Activated CD4-positive, alpha-beta T cell treated with anti-CD3 and anti-CD28 coated beads for 36 hours (primary cell): Measurements from ENCODE around the gene CLTC. TPM values are rescaled to one million over a fixed set of nuclear protein-coding genes. Genes with fewer than 3 reads are reported as not detected.
A peak's percentile ranks its signal among the peaks of the same experiment; 100 is the strongest.

Source experiments
- ATAC-seq: fragments of 200-7000 bp; cut with Tn5 transposase; one replicate; pipeline ENCODE4 v1.10.0; 2021; ENCODE audit warnings: mild to moderate bottlenecking, moderate library complexity
- CTCF ChIA-PET: fragments of 350-600 bp; sonication (Branson Sonifier 250); formaldehyde crosslinking; loops from one replicate; lab custom pipeline; 2021; ENCODE audit warnings: antibody characterized with exemption; lab: Charles Lee
- POLR2A ChIA-PET: fragments of 350-600 bp; sonication (Branson Sonifier 250); formaldehyde crosslinking; loops from one replicate; lab custom pipeline; 2021; ENCODE audit warnings: antibody characterized with exemption, inconsistent platforms; lab: Charles Lee
- DNase-seq: peaks from one replicate; pipeline ENCODE4 v3.0.0-alpha.2; 2020
- H3K27ac Mint-ChIP-seq: one replicate; pipeline ENCODE4 v1.8.0; 2021; ENCODE audit warnings: mixed read lengths
- H3K27me3 Mint-ChIP-seq: one replicate; pipeline ENCODE4 v1.8.0; 2021; ENCODE audit warnings: mixed read lengths
- H3K36me3 Mint-ChIP-seq: one replicate; pipeline ENCODE4 v1.8.0; 2021; ENCODE audit warnings: low read depth, mixed read lengths
- H3K4me1 Mint-ChIP-seq: one replicate; pipeline ENCODE4 v1.8.0; 2021; ENCODE audit warnings: mixed read lengths
- H3K4me3 Mint-ChIP-seq: one replicate; pipeline ENCODE4 v1.8.0; 2021; ENCODE audit warnings: mild to moderate bottlenecking, moderate library complexity, mixed read lengths
- H3K9me3 Mint-ChIP-seq: one replicate; pipeline ENCODE4 v1.8.0; 2021; ENCODE audit warnings: low read depth, mixed read lengths
- intact Hi-C, 2 experiments: fragments of 100-400 bp; cut with DNase I in 1 of 2; cut with micrococcal nuclease in 1 of 2; formaldehyde crosslinking; loops; one replicate each; pipeline versions ENCODE4 v1.14.2 to v1.15.1; 2022 to 2024; cut with DNase I, micrococcal nuclease
- total RNA-seq, 2 experiments: library from RNA; stranded (reverse); gene quantifications; one replicate each; pipeline ENCODE4 v1.2.3, GENCODE V29; 2021

Gene CLTC
- total RNA-seq, 2 experiments from 2014 or later = 180 to 186 TPM

DNA sequence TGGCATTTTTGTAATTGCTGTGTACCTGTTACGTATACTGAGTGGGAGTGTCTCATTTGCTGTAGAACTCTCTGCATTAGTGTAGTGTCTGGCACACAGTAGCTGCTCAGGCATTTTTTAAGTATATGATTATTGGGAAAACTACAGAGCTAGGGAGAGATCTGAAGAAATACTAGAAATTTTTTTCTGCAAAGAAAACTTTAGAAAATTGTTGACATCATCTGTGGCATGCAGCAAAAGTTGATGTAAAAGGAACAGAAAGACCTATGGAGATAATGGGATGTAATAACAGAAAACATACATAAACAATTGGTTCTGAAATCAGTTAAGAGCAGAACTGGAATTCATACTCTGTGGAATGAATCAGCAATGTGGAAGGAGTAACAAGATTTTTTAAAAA lies 11.6 kb downstream of the CLTC start:
- H3K4me3 Mint-ChIP-seq = no peak overlapping the region
- peak overlapping the region; percentile 29 for H3K27ac Mint-ChIP-seq
- H3K9me3 Mint-ChIP-seq = peaks cover 3% of the 10 kb centered on the region
- ChIA-PET CTCF (no interaction called here), POLR2A (interaction anchor here (0.6 kb wide), 1 partner anchor 10 kb away, joined by 3 read pairs; no protein-coding TSS in a partner anchor)
- no peaks in the 10 kb centered on the region for H3K27me3 Mint-ChIP-seq
- intact Hi-C loops = no loop called here
- ATAC-seq (no peak), DNase-seq (no peak)
- H3K4me1 Mint-ChIP-seq = peaks cover 78% of the 10 kb centered on the region
- peaks cover 21% of the 10 kb centered on the region for H3K36me3 Mint-ChIP-seq

DNA sequence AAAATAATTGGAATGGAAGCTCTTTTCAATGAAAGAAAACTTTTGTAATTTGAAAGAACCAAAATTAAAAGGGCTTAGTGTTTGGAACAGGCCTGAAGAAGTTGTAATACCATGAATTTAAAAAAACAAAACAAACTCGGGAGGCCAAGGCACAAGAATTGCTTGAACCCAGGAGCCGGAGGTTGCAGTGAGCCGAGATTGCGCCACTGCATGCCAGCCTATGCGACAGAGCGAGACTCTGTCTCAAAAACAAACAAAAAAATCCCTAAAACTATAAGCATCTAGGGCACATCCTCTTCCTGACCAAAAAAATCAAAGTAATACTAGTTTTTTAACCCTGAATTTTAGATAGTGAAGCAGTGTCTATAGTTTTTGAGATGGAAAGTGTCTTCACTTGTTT lies 12.7 kb downstream of the CLTC start:
- DNase-seq (no peak), ATAC-seq (no peak)
- Mint-ChIP-seq H3K36me3 (peaks cover 21% of the 10 kb centered on the region), H3K4me3 (no peak overlapping the region), H3K27ac (peak overlapping the region; percentile 1), H3K27me3 (no peaks in the 10 kb centered on the region), H3K4me1 (peaks cover 72% of the 10 kb centered on the region), H3K9me3 (peaks cover 3% of the 10 kb centered on the region)
- ChIA-PET CTCF (no interaction called here), POLR2A (no interaction called here)
- intact Hi-C loops = no loop called here

DNA sequence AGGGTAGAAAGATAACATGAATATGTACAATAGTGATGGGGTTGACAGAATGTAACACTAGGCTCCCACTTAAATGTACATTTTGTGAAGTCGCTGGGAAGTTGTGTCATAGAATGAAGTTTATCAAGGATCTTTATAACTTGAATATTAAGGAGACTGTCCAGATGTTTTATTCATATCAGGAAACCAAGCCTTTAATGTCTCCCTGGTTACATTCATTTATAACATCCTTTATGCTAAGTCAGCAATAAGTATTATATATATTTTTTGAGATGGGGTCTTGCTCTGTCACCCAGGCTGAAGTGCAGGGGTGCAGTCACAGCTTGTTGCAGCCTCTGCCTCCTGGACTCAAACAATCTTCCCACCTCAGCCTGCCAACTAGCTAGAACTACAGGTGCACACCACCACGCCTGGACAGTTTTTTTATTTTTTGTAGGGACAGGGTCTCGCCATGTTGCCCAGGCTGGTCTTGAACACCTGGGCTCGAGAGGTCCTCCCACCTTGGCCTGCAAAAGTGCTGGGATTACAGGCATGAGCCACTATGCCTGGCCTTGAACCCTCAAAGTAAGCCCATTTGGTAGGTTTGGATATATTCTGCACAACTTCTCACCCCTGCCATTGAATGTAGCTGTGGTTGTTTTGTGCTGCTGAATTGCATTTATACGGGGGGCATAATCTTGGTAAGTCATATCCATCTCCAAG lies 14.1 kb downstream of the CLTC start:
- H3K4me3 Mint-ChIP-seq = no peak overlapping the region
- H3K27ac Mint-ChIP-seq = no peak overlapping the region
- H3K4me1 Mint-ChIP-seq = peaks cover 74% of the 10 kb centered on the region
- ATAC-seq (no peak), DNase-seq (no peak)
- intact Hi-C loops = no loop called here
- ChIA-PET POLR2A (no interaction called here), CTCF (interaction anchor here (2.0 to 2.2 kb wide), 2 partner anchors 10 to 13 kb away, joined by 6 to 13 read pairs; no protein-coding TSS in a partner anchor)
- peaks cover 16% of the 10 kb centered on the region for H3K36me3 Mint-ChIP-seq
- H3K9me3 Mint-ChIP-seq = peaks cover 3% of the 10 kb centered on the region
- H3K27me3 Mint-ChIP-seq = no peaks in the 10 kb centered on the region

DNA sequence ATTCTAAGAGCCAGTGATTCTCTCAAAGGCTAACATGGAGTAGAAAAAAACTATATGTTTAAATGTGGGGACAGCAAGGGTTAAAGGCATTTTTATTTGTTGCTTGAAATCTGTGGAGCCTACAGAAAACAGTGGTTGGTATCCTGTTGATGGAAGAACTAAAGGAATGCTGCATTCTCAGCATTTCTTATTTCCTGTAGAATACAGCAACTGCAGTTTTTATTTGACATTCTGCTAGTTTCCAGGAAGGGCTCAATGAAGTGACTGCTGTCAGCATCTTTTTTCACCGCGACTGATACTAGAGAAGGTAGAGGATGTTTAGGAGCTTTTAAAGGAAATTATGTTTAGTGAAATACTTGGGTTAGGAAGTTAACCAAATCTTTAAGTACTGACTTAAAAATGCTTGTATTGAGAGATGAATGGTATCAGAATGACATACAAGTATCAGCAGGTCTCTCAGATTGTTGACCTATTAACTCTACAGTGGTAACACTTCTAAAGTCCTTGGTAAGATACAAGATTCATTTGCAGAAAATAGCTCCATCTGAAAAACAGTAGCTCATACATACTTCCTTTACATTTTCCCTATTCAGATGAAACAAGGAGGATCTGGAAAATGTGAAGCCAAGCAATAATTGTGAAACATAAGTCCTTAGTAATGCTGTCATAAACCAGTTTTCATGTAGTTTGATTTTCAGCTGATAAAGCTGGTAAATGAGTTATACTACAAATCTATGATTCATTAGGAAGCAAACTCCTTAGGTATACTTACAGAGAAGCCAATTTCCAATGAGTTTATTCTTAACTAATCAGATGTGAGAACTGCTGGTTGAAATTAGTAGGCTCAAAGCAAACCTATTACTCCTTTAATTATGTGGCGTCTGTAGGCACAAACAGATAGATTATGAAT lies 15.2 kb downstream of the CLTC start:
- H3K9me3 Mint-ChIP-seq = no peaks in the 10 kb centered on the region
- POLR2A ChIA-PET = interaction anchor here (1.2 kb wide), 1 partner anchor 14 kb away, joined by 6 read pairs; no protein-coding TSS in a partner anchor
- intact Hi-C loops = no loop called here
- no peaks in the 10 kb centered on the region for H3K27me3 Mint-ChIP-seq
- CTCF ChIA-PET = interaction anchor here (0.8 to 2.8 kb wide), 7 partner anchors 9 to 224 kb away, joined by 3 to 13 read pairs (median 4); no protein-coding TSS in a partner anchor
- H3K4me1 Mint-ChIP-seq = peaks cover 72% of the 10 kb centered on the region
- no peak overlapping the region for H3K4me3 Mint-ChIP-seq
- peak overlapping the region; percentile 63 for H3K27ac Mint-ChIP-seq
- H3K36me3 Mint-ChIP-seq = peaks cover 9% of the 10 kb centered on the region
- DNase-seq (no peak), ATAC-seq (peak; percentile 50)

DNA sequence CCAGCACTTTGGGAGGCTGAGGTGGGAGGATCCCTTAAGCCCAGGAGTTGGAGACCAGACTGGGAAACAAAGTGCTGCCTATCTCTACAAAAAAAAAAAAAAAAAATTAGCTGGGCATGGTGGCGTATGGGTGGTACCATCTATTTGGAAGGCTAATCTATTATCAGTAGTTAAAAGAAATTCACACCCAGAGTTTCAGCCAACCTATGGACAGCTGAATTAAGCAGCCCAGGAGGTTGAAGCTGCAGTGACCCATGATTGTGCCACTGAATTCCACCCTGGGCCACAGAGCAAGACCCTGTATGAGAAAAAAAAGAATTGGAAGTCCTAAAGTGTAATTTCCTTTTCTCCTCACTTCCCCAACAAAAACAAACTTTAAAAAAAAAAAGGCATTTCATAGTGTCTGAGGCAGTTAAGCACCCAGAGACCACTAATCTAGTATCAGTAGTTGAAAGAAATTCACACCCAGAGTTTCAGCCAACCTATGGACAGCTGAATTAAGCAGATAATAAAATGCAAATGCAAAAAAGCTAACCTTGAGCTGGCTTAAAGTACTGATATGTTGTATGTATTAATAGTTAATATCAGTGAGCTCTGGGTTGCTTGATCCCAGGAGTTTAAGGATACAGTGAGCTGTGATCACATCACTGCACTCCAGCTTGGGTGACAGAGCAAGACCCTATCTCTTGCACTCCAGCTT lies 18.1 kb downstream of the CLTC start:
- DNase-seq (no peak), ATAC-seq (no peak)
- H3K36me3 Mint-ChIP-seq = peaks cover 3% of the 10 kb centered on the region
- intact Hi-C loops = no loop called here
- H3K27ac Mint-ChIP-seq = no peak overlapping the region
- H3K4me3 Mint-ChIP-seq = no peak overlapping the region
- H3K4me1 Mint-ChIP-seq = peaks cover 75% of the 10 kb centered on the region
- no peaks in the 10 kb centered on the region for H3K9me3 Mint-ChIP-seq
- H3K27me3 Mint-ChIP-seq = no peaks in the 10 kb centered on the region
- CTCF ChIA-PET = interaction anchor here (0.6 to 2.8 kb wide), 4 partner anchors 14 to 843 kb away, joined by 3 to 6 read pairs (median 3); no protein-coding TSS in a partner anchor
- POLR2A ChIA-PET = no interaction called here

DNA sequence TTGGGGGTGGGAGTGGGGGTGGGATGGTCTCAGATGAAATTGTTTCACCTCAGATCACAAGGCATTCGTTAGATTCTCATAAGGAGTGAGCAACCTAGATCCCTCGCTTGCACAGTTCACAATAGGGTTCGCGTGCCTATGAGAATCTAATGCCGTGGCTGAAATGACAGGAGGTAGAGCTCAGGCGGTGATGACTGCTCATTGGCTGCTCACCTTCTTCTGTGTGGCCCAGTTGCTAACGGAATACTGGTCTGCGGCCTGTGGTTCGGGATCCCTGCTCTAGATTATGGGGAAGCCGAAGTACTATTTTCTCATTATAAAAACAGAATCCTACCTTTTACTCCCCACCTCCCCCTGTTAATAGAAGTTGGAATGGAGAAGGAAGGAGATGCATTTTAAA lies 18.9 kb downstream of the CLTC start:
- CTCF ChIA-PET = interaction anchor here (0.6 to 1.0 kb wide), 2 partner anchors 123 to 251 kb away, joined by 3 read pairs; no protein-coding TSS in a partner anchor
- no peak for ATAC-seq
- Mint-ChIP-seq H3K4me1 (peaks cover 73% of the 10 kb centered on the region), H3K4me3 (no peak overlapping the region), H3K27me3 (no peaks in the 10 kb centered on the region), H3K36me3 (peaks cover 5% of the 10 kb centered on the region), H3K27ac (no peak overlapping the region), H3K9me3 (no peaks in the 10 kb centered on the region)
- POLR2A ChIA-PET = no interaction called here
- DNase-seq = no peak
- intact Hi-C loops = no loop called here

DNA sequence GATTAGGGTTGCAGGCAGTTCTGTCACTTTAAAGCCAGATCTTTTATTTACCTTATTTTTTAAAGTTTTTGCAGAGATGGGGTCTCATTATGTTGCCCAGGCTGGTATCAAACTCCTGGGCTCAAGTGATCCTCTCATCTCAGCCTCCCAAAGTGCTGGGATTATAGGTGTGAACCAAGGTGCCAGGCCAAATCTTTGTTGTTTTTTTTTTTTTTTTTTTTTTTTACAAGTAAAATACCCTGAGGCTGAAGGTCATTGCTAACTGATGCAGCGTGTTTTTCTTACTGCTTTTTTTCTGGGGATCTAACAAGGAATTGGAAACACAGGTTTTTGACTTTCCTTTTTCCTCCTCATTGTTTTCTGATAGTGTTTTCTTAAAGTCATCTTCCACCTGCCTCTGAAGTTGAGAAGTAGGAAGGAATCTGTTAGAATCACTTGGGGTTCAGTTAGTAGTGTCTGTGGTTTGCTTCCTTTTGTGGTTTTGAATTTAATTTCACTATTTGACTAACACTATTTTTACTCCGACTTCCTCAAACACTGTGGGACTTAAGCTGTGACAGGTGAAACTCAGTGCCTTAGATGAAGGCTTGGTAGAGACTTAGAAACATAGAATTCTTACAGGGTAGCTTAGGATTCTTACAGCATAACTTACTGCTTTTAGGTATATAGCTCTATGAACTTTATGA lies 22.2 kb downstream of the CLTC start:
- ChIA-PET CTCF (interaction anchor here (1.1 to 1.3 kb wide), 2 partner anchors 23 to 120 kb away, joined by 3 read pairs; partner anchors contain the start of gene CLTC), POLR2A (interaction anchor here (0.6 to 1.5 kb wide), 4 partner anchors 11 to 41 kb away, joined by 3 to 6 read pairs (median 4); partner anchors contain the start of gene CLTC)
- Mint-ChIP-seq H3K27me3 (no peaks in the 10 kb centered on the region), H3K36me3 (peaks cover 21% of the 10 kb centered on the region), H3K9me3 (no peaks in the 10 kb centered on the region), H3K4me3 (peak overlapping the region; percentile 1), H3K4me1 (peaks cover 57% of the 10 kb centered on the region), H3K27ac (peak overlapping the region; percentile 68)
- DNase-seq (no peak), ATAC-seq (peak; percentile 96)
- intact Hi-C loops = loop anchor here (1.0 to 2.0 kb wide), 2 partner anchors 15 to 23 kb away; partner anchors contain the start of gene CLTC (in 1 of the 2)

DNA sequence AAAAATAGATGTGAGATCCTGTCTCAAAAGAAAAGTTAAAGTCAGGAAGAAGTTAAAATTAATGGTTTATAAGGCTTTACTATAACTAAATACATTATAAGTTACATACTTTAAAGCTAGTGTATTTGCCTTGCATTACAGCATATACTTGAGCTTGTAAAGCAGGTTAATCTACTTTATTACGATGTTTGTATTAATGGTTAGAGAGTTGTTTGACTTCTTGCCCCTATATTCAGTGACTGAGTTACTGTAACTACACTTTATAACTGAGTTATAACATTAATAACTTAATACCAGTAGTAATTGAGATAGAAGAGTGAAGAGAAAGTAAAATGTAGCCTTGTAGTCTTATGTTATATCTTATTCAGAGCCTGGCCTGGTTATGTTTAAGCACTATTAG lies 22.9 kb downstream of the CLTC start:
- POLR2A ChIA-PET = interaction anchor here (0.7 to 1.5 kb wide), 2 partner anchors 23 to 41 kb away, joined by 4 to 6 read pairs; partner anchors contain the start of gene CLTC
- H3K9me3 Mint-ChIP-seq = no peaks in the 10 kb centered on the region
- peaks cover 57% of the 10 kb centered on the region for H3K4me1 Mint-ChIP-seq
- CTCF ChIA-PET = interaction anchor here (0.9 to 1.3 kb wide), 3 partner anchors 23 to 120 kb away, joined by 3 to 4 read pairs (median 3); partner anchors contain the start of gene CLTC
- no peak overlapping the region for H3K27ac Mint-ChIP-seq
- H3K36me3 Mint-ChIP-seq = peaks cover 26% of the 10 kb centered on the region
- intact Hi-C loops = loop anchor here (1.0 to 2.0 kb wide), 2 partner anchors 16 to 23 kb away; partner anchors contain the start of gene CLTC (in 1 of the 2)
- ATAC-seq (no peak), DNase-seq (no peak)
- H3K27me3 Mint-ChIP-seq = no peaks in the 10 kb centered on the region
- H3K4me3 Mint-ChIP-seq = no peak overlapping the region

DNA sequence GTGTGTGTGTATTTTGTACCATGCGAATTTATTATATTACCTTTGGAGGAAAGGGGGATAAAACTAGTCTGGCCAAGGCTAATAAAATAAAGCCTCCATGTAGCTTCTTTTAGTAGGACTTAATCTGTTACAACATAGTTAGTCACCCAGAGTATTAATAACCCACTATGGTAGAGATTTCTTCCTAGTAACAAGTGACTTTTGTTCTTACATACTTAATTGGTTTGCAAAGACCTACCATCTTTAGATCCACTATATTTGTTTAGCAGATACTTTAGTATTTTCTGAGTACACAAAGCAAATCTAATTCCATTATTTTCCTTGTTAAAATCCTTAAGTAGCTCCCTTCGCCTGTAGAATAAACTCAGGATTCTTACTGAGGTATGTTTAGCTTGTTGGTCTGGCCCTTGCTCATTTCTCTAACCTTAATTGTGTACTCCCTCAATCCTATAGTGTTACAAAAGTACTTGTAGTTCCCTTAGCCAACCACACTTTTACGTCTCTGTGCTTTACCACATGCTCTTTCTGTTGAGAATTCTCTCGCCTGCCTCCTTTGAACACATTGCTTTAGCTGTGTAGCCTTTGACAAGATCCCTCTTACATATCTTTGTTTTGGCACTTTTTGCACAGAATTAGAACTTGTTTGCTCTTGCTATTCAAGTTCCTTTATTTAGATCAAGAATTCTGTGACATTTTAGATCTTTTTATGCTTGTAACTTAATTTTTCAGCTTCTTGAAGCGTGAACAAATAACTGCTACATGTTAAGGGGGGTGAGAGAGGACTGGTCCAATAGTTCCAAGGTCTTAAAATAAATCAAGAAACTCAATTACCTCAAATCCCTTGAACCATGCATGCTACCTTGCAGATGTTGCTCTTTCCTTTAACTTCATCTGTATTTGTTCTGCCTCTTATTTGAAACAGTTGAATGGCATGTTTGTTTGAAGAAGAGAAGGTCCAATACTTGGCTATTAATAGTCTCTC lies 23.8 kb downstream of the CLTC start:
- no peak overlapping the region for H3K4me3 Mint-ChIP-seq
- H3K36me3 Mint-ChIP-seq = peaks cover 32% of the 10 kb centered on the region
- ChIA-PET POLR2A (interaction anchor here (1.5 kb wide), 1 partner anchor 24 kb away, joined by 6 read pairs; the partner anchor contains the start of gene CLTC), CTCF (interaction anchor here (0.7 to 2.0 kb wide), 6 partner anchors 9 to 121 kb away, joined by 3 to 6 read pairs (median 3); partner anchors contain the start of gene CLTC)
- H3K27ac Mint-ChIP-seq = no peak overlapping the region
- intact Hi-C loops = loop anchor here in 1 of 2 experiments (2.0 kb wide), 1 partner anchor 17 kb away; no protein-coding TSS in a partner anchor
- H3K4me1 Mint-ChIP-seq = peaks cover 57% of the 10 kb centered on the region
- no peaks in the 10 kb centered on the region for H3K9me3 Mint-ChIP-seq
- no peak for ATAC-seq
- no peaks in the 10 kb centered on the region for H3K27me3 Mint-ChIP-seq
- no peak for DNase-seq
